BLaER1 treated with 17β-estradiol and CSF1 and Interleukin-3, amounts not matched to agents 10 nM and 100 nM (cell line): Measurements from ENCODE around the gene SPI1.

Experiments used
- H3K27ac ChIP-seq, 11 experiments: shearing (Covaris generic); formaldehyde crosslinking; 2 replicates each; pipeline ENCODE4 v1.8.1; 2022
- H3K27me3 ChIP-seq, 11 experiments: shearing (Covaris generic); formaldehyde crosslinking; 2 replicates each; pipeline ENCODE4 v1.8.1; 2022
- H3K36me3 ChIP-seq, 11 experiments: shearing (Covaris generic); formaldehyde crosslinking; 2 replicates each; pipeline ENCODE4 v1.8.1; 2022
- H3K4me1 ChIP-seq, 10 experiments: shearing (Covaris generic); formaldehyde crosslinking; 2 replicates each; pipeline ENCODE4 v1.8.1; 2022
- H3K4me2 ChIP-seq, 11 experiments: shearing (Covaris generic); formaldehyde crosslinking; 2 replicates each; pipeline ENCODE4 v1.8.1; 2022
- H3K4me3 ChIP-seq, 10 experiments: shearing (Covaris generic); formaldehyde crosslinking; 2 replicates each; pipeline ENCODE4 v1.8.1; 2022
- H3K9ac ChIP-seq, 11 experiments: shearing (Covaris generic); formaldehyde crosslinking; 2 replicates each; pipeline ENCODE4 v1.8.1; 2022
- H3K9me3 ChIP-seq, 11 experiments: shearing (Covaris generic); formaldehyde crosslinking; replicated peaks in 1 of 11; 2 replicates each; pipeline ENCODE4 v1.8.1; 2022
- H4K20me1 ChIP-seq, 11 experiments: shearing (Covaris generic); formaldehyde crosslinking; 2 replicates each; pipeline ENCODE4 v1.8.1; 2022
- Cebpa-rat ChIP-seq, 11 experiments: shearing (Covaris generic); IDR thresholded peaks; 2 replicates each; pipeline ENCODE4 v1.8.1; 2022

The SPI1 gene

DNA sequence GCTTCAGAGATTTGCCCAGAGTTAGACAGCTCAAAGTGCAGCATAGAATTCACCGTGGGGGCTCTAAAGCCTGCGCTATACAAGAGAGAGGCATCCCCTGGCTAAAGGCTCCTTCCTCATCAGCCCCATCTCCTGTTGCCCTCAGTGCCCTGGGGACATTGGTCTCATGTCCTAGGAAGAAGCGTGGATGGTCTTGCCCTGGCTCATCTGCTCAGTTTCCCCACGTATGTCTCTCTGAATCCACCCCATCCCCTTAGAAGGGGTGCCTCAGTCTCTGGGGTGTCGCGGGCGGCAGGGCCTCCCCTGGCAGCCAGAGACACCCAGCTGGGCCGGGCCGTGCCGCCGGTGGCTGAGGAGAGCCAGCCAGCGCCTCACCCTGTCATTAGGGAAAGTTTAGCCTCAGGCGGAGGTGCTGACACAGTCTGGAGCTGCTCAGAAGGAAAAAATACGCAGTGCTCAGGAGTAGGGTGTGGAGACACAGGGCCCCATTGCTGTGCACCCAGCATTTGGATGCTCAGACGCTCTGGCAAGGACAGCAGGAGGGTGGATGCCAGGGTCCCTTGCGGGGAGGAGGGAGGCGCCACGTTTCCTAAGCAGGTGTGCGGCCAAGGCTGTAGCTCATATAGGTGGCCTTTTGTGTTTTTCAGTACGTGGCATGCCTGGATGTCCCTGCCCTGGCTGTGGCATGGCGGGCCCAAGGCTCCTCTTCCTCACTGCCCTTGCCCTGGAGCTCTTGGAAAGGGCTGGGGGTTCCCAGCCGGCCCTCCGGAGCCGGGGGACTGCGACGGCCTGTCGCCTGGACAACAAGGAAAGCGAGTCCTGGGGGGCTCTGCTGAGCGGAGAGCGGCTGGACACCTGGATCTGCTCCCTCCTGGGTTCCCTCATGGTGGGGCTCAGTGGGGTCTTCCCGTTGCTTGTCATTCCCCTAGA lies 31.4 kb upstream of the SPI1 start:
- peak overlapping the region; percentile 7 to 98 (median 94); a peak in 20 of 22 replicates for H3K27ac ChIP-seq
- H3K4me1 ChIP-seq, result peaks cover 61 to 90% (median 74%) of the 10 kb centered on the region in 10 experiments
- no peaks in the 10 kb centered on the region for H3K27me3 ChIP-seq
- no peak for TF ChIP-seq Cebpa-rat (IDR thresholded peaks at IDR 0.05)
- peak overlapping the region; percentile 67 to 91 (median 78) for H3K4me3 ChIP-seq
- no peaks in the 10 kb centered on the region for H3K9me3 ChIP-seq
- H4K20me1 ChIP-seq, result peaks cover 7 to 53% (median 27%) of the 10 kb centered on the region in 11 experiments; a peak in 21 of 22 replicates
- H3K4me2 ChIP-seq, result peak overlapping the region; percentile 86 to 100 (median 98)
- H3K36me3 ChIP-seq, result peaks cover 13 to 47% (median 40%) of the 10 kb centered on the region in 11 experiments; a peak in 21 of 22 replicates
- H3K9ac ChIP-seq, result peak overlapping the region; percentile 85 to 94 (median 90)

DNA sequence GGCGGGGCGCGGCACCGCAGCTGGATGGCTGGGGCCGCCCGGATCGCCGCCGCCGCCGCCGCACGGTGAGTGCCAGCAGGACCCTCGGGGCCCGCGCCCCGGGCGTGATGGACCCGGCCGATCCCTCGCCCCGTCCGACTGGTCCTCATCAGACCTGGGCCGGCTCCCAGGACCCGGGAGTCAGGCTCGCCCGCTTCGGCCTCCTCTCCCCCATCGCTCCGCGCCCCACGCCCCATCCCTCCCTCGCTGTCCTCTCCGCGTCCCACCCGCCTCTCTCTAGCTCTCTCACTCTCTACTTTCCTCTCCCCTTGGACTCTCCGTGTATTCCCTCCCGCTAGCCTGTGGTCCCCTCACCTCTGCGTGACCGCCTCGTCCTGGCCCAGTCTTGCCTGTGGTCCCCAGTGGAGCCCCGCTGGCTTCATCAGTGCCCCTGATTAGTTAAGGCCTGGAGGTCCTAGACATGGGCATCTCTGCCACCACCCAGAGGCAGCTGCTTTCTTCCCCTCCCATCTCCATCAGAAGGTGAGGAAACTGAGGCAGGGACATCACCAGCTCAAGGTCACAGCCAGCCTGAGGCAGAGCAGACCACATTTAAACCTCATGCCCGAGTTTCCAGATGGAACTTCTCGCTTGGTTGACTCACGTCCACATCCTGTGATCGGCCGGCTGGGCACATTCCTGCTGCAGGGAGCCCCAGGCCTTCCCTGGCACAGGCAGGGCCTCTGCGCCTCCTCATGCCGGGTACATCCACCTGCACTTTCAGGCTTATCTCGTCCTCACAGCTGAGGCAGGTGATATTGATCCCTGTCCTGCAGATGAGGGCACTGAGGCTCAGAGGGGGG lies 30.5 kb upstream of the SPI1 start:
- no peak for TF ChIP-seq Cebpa-rat (IDR thresholded peaks at IDR 0.05)
- Histone ChIP-seq H3K4me3 (peak overlapping the region; percentile 67 to 91 (median 78)), H3K9ac (peak overlapping the region; percentile 85 to 94 (median 90)), H4K20me1 (peaks cover 0 to 44% (median 20%) of the 10 kb centered on the region in 11 experiments; a peak in 17 of 22 replicates), H3K4me2 (peak overlapping the region; percentile 86 to 100 (median 98)), H3K27ac (peak overlapping the region; percentile 86 to 99 (median 94)), H3K36me3 (peaks cover 8 to 38% (median 31%) of the 10 kb centered on the region in 11 experiments; a peak in 20 of 22 replicates), H3K9me3 (no peaks in the 10 kb centered on the region), H3K27me3 (no peaks in the 10 kb centered on the region), H3K4me1 (peaks cover 58 to 90% (median 74%) of the 10 kb centered on the region in 10 experiments)

DNA sequence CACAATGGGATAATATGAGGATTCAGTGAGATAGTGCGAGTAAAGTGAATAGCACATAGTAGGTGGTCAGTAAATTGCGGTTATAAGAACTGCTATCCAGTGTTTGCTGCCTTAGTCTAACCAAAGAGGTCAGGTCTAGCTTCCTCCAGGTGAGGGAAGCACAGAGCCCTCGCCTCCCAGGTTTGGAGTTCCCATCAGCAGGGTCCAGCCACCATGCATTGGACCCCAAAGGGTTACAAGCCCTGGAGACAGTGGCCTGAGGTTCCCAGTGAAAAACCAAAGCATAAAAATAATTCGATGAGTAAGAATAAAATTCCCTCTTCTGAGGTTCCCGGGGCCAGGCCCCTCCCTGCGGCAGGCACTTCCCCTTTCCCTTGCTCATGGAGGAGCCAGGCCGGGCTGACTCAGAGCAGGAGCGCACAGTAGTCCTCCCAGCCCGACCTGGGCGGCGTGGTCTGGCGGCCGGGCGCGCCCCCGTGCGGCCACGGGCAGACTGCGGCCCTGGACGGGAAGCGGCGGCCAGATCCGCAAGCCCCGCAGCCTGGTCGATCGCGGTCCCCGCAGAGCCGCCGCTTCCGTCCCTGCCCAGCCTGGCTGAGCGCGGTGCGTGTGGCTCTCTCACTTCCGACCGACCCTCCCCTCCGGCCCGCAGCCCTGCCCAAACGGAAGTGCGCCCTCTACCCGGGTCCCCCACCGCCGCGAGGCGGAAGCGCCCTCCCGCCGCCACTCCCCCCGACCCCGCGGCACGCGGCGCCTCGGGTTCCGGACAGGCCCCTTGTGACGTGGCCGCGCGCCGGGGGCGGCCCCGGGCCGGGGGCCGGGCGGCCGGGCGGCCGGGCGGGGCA lies 29.6 kb upstream of the SPI1 start, which contains the start of gene SLC39A13:
Gene SLC39A13 (plus strand): TSS at position 845 of the 845 bp plus-strand sequence. CDS start 1,505 bp downstream, outside the sequence.
- H3K9ac ChIP-seq, result peak within 1 kb of the TSS; percentile 85 to 94 (median 90)
- TF ChIP-seq Cebpa-rat (IDR thresholded peaks at IDR 0.05), result no peak
- peak within 1 kb of the TSS; percentile 86 to 99 (median 94) for H3K27ac ChIP-seq
- no peaks in the 10 kb centered on the region for H3K9me3 ChIP-seq
- peak within 1 kb of the TSS; percentile 67 to 91 (median 78) for H3K4me3 ChIP-seq
- peaks cover 60 to 90% (median 75%) of the 10 kb centered on the region in 10 experiments for H3K4me1 ChIP-seq
- no peaks in the 10 kb centered on the region for H3K27me3 ChIP-seq
- H3K36me3 ChIP-seq, result peaks cover 0 to 30% (median 23%) of the 10 kb centered on the region in 11 experiments; a peak in 17 of 22 replicates
- H3K4me2 ChIP-seq, result peak within 1 kb of the TSS; percentile 91 to 100 (median 98)
- H4K20me1 ChIP-seq, result peaks cover 0 to 36% (median 13%) of the 10 kb centered on the region in 11 experiments; a peak in 10 of 22 replicates

DNA sequence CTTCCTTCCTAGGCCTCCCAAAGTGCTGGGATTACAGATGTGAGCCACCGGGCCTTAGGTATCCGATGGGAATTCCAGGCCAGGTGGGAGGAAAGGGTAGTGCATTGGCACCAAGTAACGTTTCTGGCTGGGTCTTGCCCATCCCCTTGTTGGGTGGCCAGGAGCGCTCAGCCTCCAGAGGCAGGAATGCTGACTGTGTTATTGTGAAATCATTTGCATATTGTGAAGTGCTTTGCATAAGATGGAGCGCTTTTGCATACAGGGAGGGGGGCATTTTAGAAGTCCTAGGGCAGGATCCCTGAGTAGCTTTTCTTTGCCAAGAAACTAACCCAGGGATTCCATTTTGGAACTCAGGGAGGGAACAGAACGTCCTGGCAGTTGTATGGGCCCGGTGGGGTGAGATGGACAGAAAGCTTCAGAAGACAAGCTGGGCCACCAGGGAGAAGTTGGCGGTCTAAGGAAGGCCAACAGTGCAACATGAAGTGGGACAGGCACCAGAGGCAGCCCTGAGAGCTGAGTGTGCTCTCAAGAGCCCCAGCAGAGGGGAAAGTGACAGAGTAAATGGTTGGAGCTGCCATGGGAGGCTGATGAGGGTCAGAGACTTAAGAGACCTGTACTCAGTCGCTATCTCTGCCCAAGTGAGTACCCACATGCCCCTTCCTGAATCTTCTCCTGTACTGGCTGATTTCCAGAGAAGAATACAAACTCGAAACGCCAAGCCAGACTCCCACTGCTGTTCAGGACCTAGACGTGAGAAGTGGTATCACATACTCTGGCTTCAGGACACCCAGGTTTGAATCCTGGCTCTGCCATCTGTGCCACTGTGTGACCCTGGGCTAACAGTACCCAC lies 28.8 kb upstream of the SPI1 start:
- H3K4me2 ChIP-seq, result peak overlapping the region; percentile 80 to 100 (median 93)
- peaks cover 68 to 90% (median 83%) of the 10 kb centered on the region in 10 experiments for H3K4me1 ChIP-seq
- peak overlapping the region; percentile 86 to 99 (median 94) for H3K27ac ChIP-seq

GRCh38 chr11:47403571-47403970 lies 25.2 kb upstream of the SPI1 start:
- Histone ChIP-seq H3K9ac (peak overlapping the region in 9 of 11 experiments; percentile 40 to 66 (median 57); a peak in 18 of 22 replicates), H3K9me3 (no peaks in the 10 kb centered on the region), H3K4me3 (no peak overlapping the region), H3K27me3 (no peaks in the 10 kb centered on the region), H3K4me1 (peaks cover 74 to 90% (median 86%) of the 10 kb centered on the region in 10 experiments), H3K4me2 (peak overlapping the region; percentile 64 to 95 (median 80)), H3K27ac (peak overlapping the region; percentile 3 to 98 (median 74); a peak in 21 of 22 replicates), H4K20me1 (no peaks in the 10 kb centered on the region), H3K36me3 (no peaks in the 10 kb centered on the region)
- no peak for TF ChIP-seq Cebpa-rat (IDR thresholded peaks at IDR 0.05)

More for the DNA sequence above, 28.8 kb upstream of the SPI1 start:
- Histone ChIP-seq H3K9ac (peak overlapping the region; percentile 85 to 94 (median 90)), H3K4me3 (peak overlapping the region; percentile 67 to 91 (median 78)), H4K20me1 (peaks cover 0 to 27% (median 11%) of the 10 kb centered on the region in 11 experiments; a peak in 10 of 22 replicates), H3K9me3 (no peaks in the 10 kb centered on the region), H3K36me3 (peaks cover 0 to 22% (median 15%) of the 10 kb centered on the region in 11 experiments; a peak in 12 of 22 replicates), H3K27me3 (no peaks in the 10 kb centered on the region)
- peak in 9 of 11 experiments; percentile 32 to 82 (median 66); a peak in 13 of 22 replicates for TF ChIP-seq Cebpa-rat (IDR thresholded peaks at IDR 0.05)

DNA sequence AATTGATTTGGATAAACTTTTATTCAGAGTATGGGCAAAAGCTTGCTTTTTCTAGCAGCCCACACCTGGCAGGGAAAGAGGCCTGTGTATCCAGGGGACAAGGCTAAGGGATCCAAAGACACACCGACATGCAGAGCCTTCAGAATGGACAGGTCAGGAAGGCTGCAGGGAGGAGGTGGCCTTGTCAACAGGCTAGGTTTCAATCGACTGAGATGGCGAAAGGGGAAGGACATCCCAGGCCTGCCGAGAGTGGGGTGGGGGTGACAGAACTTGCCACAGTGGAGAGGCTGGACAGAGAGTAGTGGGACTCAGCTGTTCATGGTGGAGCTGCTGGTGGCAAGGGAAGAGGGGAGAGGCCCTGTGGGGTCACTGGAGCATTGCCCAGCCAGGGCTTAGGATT lies 24.8 kb upstream of the SPI1 start:
- Histone ChIP-seq H3K9me3 (no peaks in the 10 kb centered on the region), H3K4me1 (peaks cover 78 to 94% (median 90%) of the 10 kb centered on the region in 10 experiments), H3K4me3 (no peak overlapping the region), H3K9ac (peak overlapping the region in 9 of 11 experiments; percentile 40 to 66 (median 57); a peak in 18 of 22 replicates), H3K36me3 (no peaks in the 10 kb centered on the region), H3K4me2 (peak overlapping the region; percentile 64 to 95 (median 80)), H3K27ac (peak overlapping the region; percentile 3 to 98 (median 74); a peak in 21 of 22 replicates), H4K20me1 (no peaks in the 10 kb centered on the region), H3K27me3 (no peaks in the 10 kb centered on the region)
- no peak for TF ChIP-seq Cebpa-rat (IDR thresholded peaks at IDR 0.05)

DNA sequence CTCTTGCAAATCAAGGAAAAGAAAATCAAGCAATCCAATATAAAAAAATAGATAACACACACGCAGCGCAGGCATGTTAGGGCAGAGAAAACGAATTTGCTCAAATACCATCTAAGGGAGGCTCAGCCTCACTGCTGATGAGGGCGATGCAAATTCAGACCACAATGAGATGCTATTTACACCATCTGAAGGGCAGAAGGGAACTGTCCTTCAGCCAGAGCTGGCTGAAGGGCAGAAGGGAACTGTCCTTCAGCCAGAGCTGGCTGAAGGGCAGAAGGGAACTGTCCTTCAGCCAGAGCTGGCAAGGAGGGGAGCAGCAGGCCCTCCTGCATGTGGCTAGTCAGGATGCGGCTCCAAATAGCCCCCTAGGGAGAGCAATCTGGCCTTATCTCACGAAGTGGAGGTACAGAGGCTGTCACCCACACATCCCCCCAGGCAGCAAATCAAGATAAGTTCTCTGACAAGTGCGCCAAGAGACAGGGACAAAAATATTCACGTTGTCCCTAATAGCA lies 22.5 kb upstream of the SPI1 start:
- peak overlapping the region; percentile 70 to 100 (median 100) for H3K27ac ChIP-seq

More for the DNA sequence above, 22.5 kb upstream of the SPI1 start:
- H3K27me3 ChIP-seq, result no peaks in the 10 kb centered on the region
- H4K20me1 ChIP-seq, result no peaks in the 10 kb centered on the region
- H3K4me1 ChIP-seq, result peaks cover 86 to 97% (median 94%) of the 10 kb centered on the region in 10 experiments
- H3K9ac ChIP-seq, result peak overlapping the region; percentile 76 to 100 (median 87)
- TF ChIP-seq Cebpa-rat (IDR thresholded peaks at IDR 0.05), result no peak
- H3K4me3 ChIP-seq, result peak overlapping the region; percentile 10 to 76 (median 46); a peak in 17 of 20 replicates
- H3K9me3 ChIP-seq, result no peaks in the 10 kb centered on the region
- no peaks in the 10 kb centered on the region for H3K36me3 ChIP-seq
- peak overlapping the region; percentile 87 to 98 (median 95) for H3K4me2 ChIP-seq
